WTC11 (cell line): Measurements from ENCODE around the gene FOXN3. TPM values are rescaled to one million over a fixed set of nuclear protein-coding genes. Genes with fewer than 3 reads are reported as not detected.
A peak's percentile ranks its signal among the peaks of the same experiment; 100 is the strongest.

Source experiments
- ATAC-seq: fragments of 200-7000 bp; cut with Tn5 transposase; 2 replicates; pipeline ENCODE4 v1.10.0; 2021; ENCODE audit warnings: mild to moderate bottlenecking, moderate library complexity
- CTCF ChIA-PET: fragments of 300-600 bp; sonication (Branson Sonifier 250); formaldehyde crosslinking; loops from one replicate; lab custom pipeline; 2021; ENCODE audit warnings: antibody characterized with exemption; lab: Charles Lee
- POLR2A ChIA-PET: fragments of 350-600 bp; sonication (Branson Sonifier 250); formaldehyde crosslinking; loops from one replicate; lab custom pipeline; 2021; ENCODE audit warnings: antibody characterized with exemption; lab: Charles Lee
- DNase-seq: peaks from one replicate; pipeline ENCODE4 v3.0.0; 2021; ENCODE audit warnings: low spot score
- H3K27ac Mint-ChIP-seq: 2 replicates; pipeline ENCODE4 v1.8.0; 2021; ENCODE audit warnings: mixed read lengths
- H3K27me3 Mint-ChIP-seq: 2 replicates; pipeline ENCODE4 v1.8.0; 2021; ENCODE audit warnings: low read depth, mild to moderate bottlenecking, moderate library complexity, mixed read lengths
- H3K36me3 Mint-ChIP-seq: 2 replicates; pipeline ENCODE4 v1.8.0; 2021; ENCODE audit warnings: mixed read lengths
- H3K4me1 Mint-ChIP-seq: 2 replicates; pipeline ENCODE4 v1.8.0; 2022; ENCODE audit warnings: mixed read lengths
- H3K4me3 Mint-ChIP-seq: 2 replicates; pipeline ENCODE4 v1.8.0; 2021; ENCODE audit warnings: mild to moderate bottlenecking, moderate library complexity, mixed read lengths
- H3K9me3 Mint-ChIP-seq: 2 replicates; pipeline ENCODE4 v1.8.0; 2021; ENCODE audit warnings: mixed read lengths
- ATF1 ChIP-seq: sonication (generic); formaldehyde crosslinking; IDR thresholded peaks from 2 replicates; pipeline ENCODE4 v1.8.1; 2023; ENCODE audit warnings: mild to moderate bottlenecking, moderate library complexity, missing genetic modification reagents
- CBFB ChIP-seq: sonication (generic); formaldehyde crosslinking; IDR thresholded peaks from 2 replicates; pipeline ENCODE4 v1.8.1; 2022; ENCODE audit warnings: mild to moderate bottlenecking, low read depth, missing genetic modification reagents
- CREB1 ChIP-seq: sonication (generic); formaldehyde crosslinking; IDR thresholded peaks from 2 replicates; pipeline ENCODE4 v1.8.0; 2023; ENCODE audit warnings: mild to moderate bottlenecking, missing genetic modification reagents
- CREM ChIP-seq: sonication (generic); formaldehyde crosslinking; IDR thresholded peaks from 2 replicates; pipeline ENCODE4 v1.8.1; 2022; ENCODE audit warnings: mild to moderate bottlenecking, missing genetic modification reagents, moderate library complexity
- ESRRA ChIP-seq: sonication (generic); formaldehyde crosslinking; IDR thresholded peaks from 2 replicates; pipeline ENCODE4 v1.8.1; 2022; ENCODE audit warnings: mild to moderate bottlenecking, missing genetic modification reagents, borderline replicate concordance
- GTF2I ChIP-seq: fragments of 250-450 bp; sonication (Bioruptor Pico); conservative IDR thresholded peaks from 2 replicates; pipeline ENCODE4 v1.4.0; 2021; ENCODE audit warnings: mild to moderate bottlenecking
- MAX ChIP-seq: sonication (generic); formaldehyde crosslinking; IDR thresholded peaks from 2 replicates; pipeline ENCODE4 v1.8.0; 2022; ENCODE audit warnings: mild to moderate bottlenecking, missing genetic modification reagents
- MXD4 ChIP-seq: fragments of 250-450 bp; sonication (Bioruptor Pico); IDR thresholded peaks from 2 replicates; pipeline ENCODE4 v1.8.0; 2021; ENCODE audit warnings: mild to moderate bottlenecking, moderate library complexity, borderline replicate concordance
- NFATC4 ChIP-seq: fragments of 250-450 bp; sonication (Bioruptor Pico); IDR thresholded peaks from 2 replicates; pipeline ENCODE4 v1.9.0; 2021; ENCODE audit warnings: mild to moderate bottlenecking
- NR1H2 ChIP-seq: sonication (generic); formaldehyde crosslinking; IDR thresholded peaks from 2 replicates; pipeline ENCODE4 v1.9.0; 2021; ENCODE audit warnings: mild to moderate bottlenecking, moderate library complexity, missing genetic modification reagents
- NR3C1 ChIP-seq: sonication (generic); formaldehyde crosslinking; conservative IDR thresholded peaks from 2 replicates; pipeline ENCODE4 v1.8.1; 2023; ENCODE audit warnings: low read depth, mild to moderate bottlenecking, missing genetic modification reagents
- RORB ChIP-seq: fragments of 250-450 bp; sonication (Bioruptor Pico); IDR thresholded peaks from 2 replicates; pipeline ENCODE4 v1.9.0; 2021; ENCODE audit warnings: mild to moderate bottlenecking
- SMAD3 ChIP-seq: sonication (generic); formaldehyde crosslinking; IDR thresholded peaks from 2 replicates; pipeline ENCODE4 v1.8.0; 2022; ENCODE audit warnings: missing genetic modification reagents, mild to moderate bottlenecking, borderline replicate concordance
- TEAD1 ChIP-seq: sonication (generic); formaldehyde crosslinking; IDR thresholded peaks from 2 replicates; pipeline ENCODE4 v1.8.0; 2022; ENCODE audit warnings: mild to moderate bottlenecking, missing genetic modification reagents
- ZNF138 ChIP-seq: sonication (generic); formaldehyde crosslinking; conservative IDR thresholded peaks from 2 replicates; pipeline ENCODE4 v1.8.1; 2022; ENCODE audit warnings: mild to moderate bottlenecking, moderate library complexity, missing genetic modification reagents
- ZNF263 ChIP-seq: sonication (generic); formaldehyde crosslinking; IDR thresholded peaks from 2 replicates; pipeline ENCODE4 v1.8.1; 2022; ENCODE audit warnings: low read depth, mild to moderate bottlenecking, moderate library complexity, missing genetic modification reagents
- ZNF317 ChIP-seq: sonication (generic); formaldehyde crosslinking; IDR thresholded peaks from 2 replicates; pipeline ENCODE4 v1.8.1; 2023; ENCODE audit warnings: low read depth, mild to moderate bottlenecking, moderate library complexity, missing genetic modification reagents, borderline replicate concordance
- ZNF416 ChIP-seq: fragments of 250-450 bp; sonication (Bioruptor Pico); IDR thresholded peaks from 2 replicates; pipeline ENCODE4 v1.9.0; 2021; ENCODE audit warnings: mild to moderate bottlenecking, inconsistent platforms
- ZNF423 ChIP-seq: fragments of 250-450 bp; sonication (Bioruptor Pico); IDR thresholded peaks from 2 replicates; pipeline ENCODE4 v2.1.2; 2022; ENCODE audit warnings: mild to moderate bottlenecking, moderate library complexity
- ZNF512 ChIP-seq: sonication (generic); formaldehyde crosslinking; IDR thresholded peaks from 2 replicates; pipeline ENCODE4 v1.8.1; 2022; ENCODE audit warnings: missing genetic modification reagents, borderline replicate concordance
- ZNF671 ChIP-seq: fragments of 250-450 bp; sonication (Bioruptor Pico); IDR thresholded peaks from 2 replicates; pipeline ENCODE4 v1.8.0; 2021; ENCODE audit warnings: mild to moderate bottlenecking
- total RNA-seq: library from RNA; stranded (reverse); gene quantifications from 3 replicates; pipeline ENCODE4 v1.2.3, GENCODE V29; 2021
- TF ChIP-seq, protein P1 (sequence below): sonication (generic); formaldehyde crosslinking; IDR thresholded peaks from 2 replicates; pipeline ENCODE4 v1.8.0; 2022; ENCODE audit warnings: mild to moderate bottlenecking, missing genetic modification reagents
- TF ChIP-seq, protein P2 (sequence below): sonication (generic); formaldehyde crosslinking; IDR thresholded peaks from 2 replicates; pipeline ENCODE4 v1.8.1; 2022; ENCODE audit warnings: mild to moderate bottlenecking, missing genetic modification reagents, moderate library complexity, borderline replicate concordance
- TF ChIP-seq, protein P3 (sequence below): sonication (generic); formaldehyde crosslinking; conservative IDR thresholded peaks from 2 replicates; pipeline ENCODE4 v1.8.1; 2022; ENCODE audit warnings: mild to moderate bottlenecking, missing genetic modification reagents
- TF ChIP-seq, protein P4 (sequence below): sonication (generic); formaldehyde crosslinking; IDR thresholded peaks from 2 replicates; pipeline ENCODE4 v1.8.1; 2023; ENCODE audit warnings: mild to moderate bottlenecking, moderate library complexity, missing genetic modification reagents

The FOXN3 gene
- total RNA-seq, 1 experiment from 2014 or later, result 170 TPM

DNA sequence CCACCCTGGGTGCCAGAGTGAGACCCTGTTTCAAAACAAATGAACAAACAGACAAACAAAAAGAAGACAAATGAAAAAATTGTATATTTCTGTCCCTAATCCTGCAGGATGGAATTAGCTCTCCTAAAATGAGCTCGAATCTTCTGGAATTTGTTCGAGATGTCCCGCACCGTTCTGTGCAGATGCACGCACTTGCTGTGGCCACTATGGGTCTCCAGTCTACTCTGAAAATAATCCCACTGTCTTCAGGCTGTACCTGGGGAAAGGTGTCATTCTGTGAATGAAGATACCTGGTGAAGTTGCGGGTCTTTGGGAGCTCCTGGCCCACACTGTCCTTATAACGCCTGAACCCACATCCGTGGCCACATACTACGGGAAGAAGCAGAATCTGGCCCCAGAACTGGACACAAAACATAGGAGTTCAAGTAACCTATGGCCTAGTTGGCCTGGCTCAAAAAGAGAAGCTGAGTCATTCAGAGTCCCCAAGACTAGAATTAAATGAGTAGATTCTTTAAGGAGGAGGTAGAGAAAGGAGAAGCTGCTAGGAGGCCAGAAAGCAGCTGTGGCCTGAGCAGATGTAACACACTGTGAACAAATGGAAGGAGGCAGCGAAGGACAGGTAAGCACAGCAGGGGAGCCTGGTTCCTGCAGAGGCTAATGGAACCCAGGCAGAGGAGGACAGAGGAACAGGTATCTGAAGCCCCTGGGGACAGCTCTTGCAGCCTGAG lies 108.6 kb downstream of the FOXN3 start:
- peaks cover 8% of the 10 kb centered on the region for H3K36me3 Mint-ChIP-seq
- peak overlapping the region; percentile 64 for H3K27ac Mint-ChIP-seq
- DNase-seq, result no peak
- H3K4me1 Mint-ChIP-seq, result peaks cover 80% of the 10 kb centered on the region
- ATAC-seq, result peak; percentile 15
- H3K9me3 Mint-ChIP-seq, result no peaks in the 10 kb centered on the region
- ChIA-PET POLR2A (no interaction called here), CTCF (interaction anchor here (1.2 kb wide), 1 partner anchor 56 kb away, joined by 5 read pairs; no protein-coding TSS in a partner anchor)
- no peaks in the 10 kb centered on the region for H3K27me3 Mint-ChIP-seq
- no peak for TF ChIP-seq NFATC4
- TF ChIP-seq ZNF423 (CRISPR knock-in tag), result peak; percentile 59; the same call in 1 of the 2 replicates
- H3K4me3 Mint-ChIP-seq, result no peak overlapping the region

DNA sequence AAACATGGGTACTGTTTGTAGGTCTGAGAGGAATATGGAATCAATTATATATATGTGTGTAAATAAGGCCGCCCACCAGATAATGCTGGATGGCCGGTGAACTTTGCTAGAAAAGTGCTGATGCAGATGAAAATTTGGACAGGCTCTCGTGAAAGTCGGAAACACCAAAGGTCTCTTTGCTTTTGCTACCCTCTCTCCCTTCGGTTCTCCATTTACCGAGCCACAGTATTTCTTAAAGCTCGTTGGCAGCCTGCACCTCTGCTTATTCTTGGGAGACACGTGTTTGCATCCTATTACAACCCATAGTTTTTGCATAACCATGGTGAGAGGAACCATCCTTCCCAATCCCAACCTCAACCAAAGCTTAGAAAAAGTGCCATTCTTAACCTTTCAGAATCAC lies 109.6 kb downstream of the FOXN3 start:
- DNase-seq, result no peak
- ATAC-seq, result no peak
- Mint-ChIP-seq H3K4me3 (no peak overlapping the region), H3K4me1 (peaks cover 87% of the 10 kb centered on the region), H3K27me3 (no peaks in the 10 kb centered on the region), H3K27ac (peak overlapping the region; percentile 64), H3K36me3 (peaks cover 10% of the 10 kb centered on the region), H3K9me3 (no peaks in the 10 kb centered on the region)
- no peak for TF ChIP-seq ZNF416
- no peak for TF ChIP-seq CBFB
- TF ChIP-seq CREM (CRISPR knock-in tag), result no peak
- TF ChIP-seq ATF1, result no peak
- no peak for TF ChIP-seq NR3C1 (CRISPR knock-in tag)
- no peak for TF ChIP-seq ESRRA (CRISPR knock-in tag)
- TF ChIP-seq ZNF138, result no peak
- no peak for TF ChIP-seq RORB (CRISPR knock-in tag)
- no peak for TF ChIP-seq ZNF317 (CRISPR knock-in tag)
- TF ChIP-seq, protein P1, sequence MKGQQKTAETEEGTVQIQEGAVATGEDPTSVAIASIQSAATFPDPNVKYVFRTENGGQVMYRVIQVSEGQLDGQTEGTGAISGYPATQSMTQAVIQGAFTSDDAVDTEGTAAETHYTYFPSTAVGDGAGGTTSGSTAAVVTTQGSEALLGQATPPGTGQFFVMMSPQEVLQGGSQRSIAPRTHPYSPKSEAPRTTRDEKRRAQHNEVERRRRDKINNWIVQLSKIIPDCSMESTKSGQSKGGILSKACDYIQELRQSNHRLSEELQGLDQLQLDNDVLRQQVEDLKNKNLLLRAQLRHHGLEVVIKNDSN (CRISPR knock-in tag), result no peak
- TF ChIP-seq GTF2I (CRISPR knock-in tag), result no peak
- no peak for TF ChIP-seq NR1H2
- TF ChIP-seq NFATC4, result no peak
- TF ChIP-seq SMAD3, result no peak
- TF ChIP-seq ZNF263 (CRISPR knock-in tag), result no peak
- CTCF ChIA-PET, result no interaction called here
- POLR2A ChIA-PET, result no interaction called here

DNA sequence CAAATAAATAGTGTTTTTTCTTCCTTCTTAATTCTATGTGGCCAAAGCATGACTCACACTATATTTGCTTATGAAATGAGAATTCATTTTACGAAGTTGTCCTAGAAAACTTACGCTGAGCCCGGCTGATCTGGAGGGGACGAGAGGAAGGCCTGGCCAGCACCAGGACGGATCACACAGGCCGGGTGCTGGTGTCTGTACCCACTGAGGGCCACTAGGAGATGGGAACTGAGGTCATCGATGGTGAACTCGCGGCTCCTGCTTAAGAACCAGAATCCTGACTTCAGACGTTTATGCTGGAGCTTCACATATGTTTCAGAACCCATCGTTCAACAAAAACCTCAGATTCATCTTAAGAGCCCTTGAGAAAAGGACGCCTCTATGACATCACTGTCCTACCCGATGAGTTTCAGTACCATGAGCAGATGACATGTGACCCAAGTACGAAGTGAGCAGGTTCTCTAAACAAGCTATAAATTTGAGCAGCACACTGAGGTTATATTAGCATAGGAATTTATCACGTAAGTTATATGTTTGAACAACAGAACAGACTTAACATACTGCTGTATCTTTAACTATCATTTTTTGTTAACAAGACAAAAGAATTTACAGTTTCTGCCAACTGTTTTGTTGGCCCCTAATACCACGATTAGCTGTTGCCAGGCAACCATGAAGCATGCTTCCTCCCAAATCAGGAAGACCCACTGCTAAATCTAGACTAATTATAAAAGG lies 111.9 kb downstream of the FOXN3 start:
- no peak for DNase-seq
- ChIA-PET CTCF (interaction anchor here (0.8 to 0.9 kb wide), 2 partner anchors 9 to 24 kb away, joined by 3 to 4 read pairs; no protein-coding TSS in a partner anchor), POLR2A (interaction anchor here (1.0 kb wide), 1 partner anchor 8 kb away, joined by 3 read pairs; no protein-coding TSS in a partner anchor)
- Mint-ChIP-seq H3K27me3 (no peaks in the 10 kb centered on the region), H3K27ac (peak overlapping the region; percentile 98), H3K4me3 (no peak overlapping the region; the same call in 1 of the 2 replicates), H3K4me1 (peaks cover 85% of the 10 kb centered on the region), H3K36me3 (peaks cover 18% of the 10 kb centered on the region), H3K9me3 (no peaks in the 10 kb centered on the region)
- ATAC-seq, result peak; percentile 22; the same call in 1 of the 2 replicates
- no peak for TF ChIP-seq NR3C1 (CRISPR knock-in tag)
- no peak for TF ChIP-seq TEAD1
- TF ChIP-seq ZNF512 (CRISPR knock-in tag), result no peak
- TF ChIP-seq ZNF671, result no peak
- TF ChIP-seq ESRRA (CRISPR knock-in tag), result no peak
- TF ChIP-seq CREB1 (CRISPR knock-in tag), result no peak
- TF ChIP-seq MAX (CRISPR knock-in tag), result no peak
- TF ChIP-seq, protein P2, sequence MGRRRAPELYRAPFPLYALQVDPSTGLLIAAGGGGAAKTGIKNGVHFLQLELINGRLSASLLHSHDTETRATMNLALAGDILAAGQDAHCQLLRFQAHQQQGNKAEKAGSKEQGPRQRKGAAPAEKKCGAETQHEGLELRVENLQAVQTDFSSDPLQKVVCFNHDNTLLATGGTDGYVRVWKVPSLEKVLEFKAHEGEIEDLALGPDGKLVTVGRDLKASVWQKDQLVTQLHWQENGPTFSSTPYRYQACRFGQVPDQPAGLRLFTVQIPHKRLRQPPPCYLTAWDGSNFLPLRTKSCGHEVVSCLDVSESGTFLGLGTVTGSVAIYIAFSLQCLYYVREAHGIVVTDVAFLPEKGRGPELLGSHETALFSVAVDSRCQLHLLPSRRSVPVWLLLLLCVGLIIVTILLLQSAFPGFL (CRISPR knock-in tag), result no peak
- no peak for TF ChIP-seq ZNF416
- TF ChIP-seq MXD4 (CRISPR knock-in tag), result no peak
- TF ChIP-seq, protein P3, sequence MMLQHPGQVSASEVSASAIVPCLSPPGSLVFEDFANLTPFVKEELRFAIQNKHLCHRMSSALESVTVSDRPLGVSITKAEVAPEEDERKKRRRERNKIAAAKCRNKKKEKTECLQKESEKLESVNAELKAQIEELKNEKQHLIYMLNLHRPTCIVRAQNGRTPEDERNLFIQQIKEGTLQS (CRISPR knock-in tag), result no peak
- TF ChIP-seq, protein P4, sequence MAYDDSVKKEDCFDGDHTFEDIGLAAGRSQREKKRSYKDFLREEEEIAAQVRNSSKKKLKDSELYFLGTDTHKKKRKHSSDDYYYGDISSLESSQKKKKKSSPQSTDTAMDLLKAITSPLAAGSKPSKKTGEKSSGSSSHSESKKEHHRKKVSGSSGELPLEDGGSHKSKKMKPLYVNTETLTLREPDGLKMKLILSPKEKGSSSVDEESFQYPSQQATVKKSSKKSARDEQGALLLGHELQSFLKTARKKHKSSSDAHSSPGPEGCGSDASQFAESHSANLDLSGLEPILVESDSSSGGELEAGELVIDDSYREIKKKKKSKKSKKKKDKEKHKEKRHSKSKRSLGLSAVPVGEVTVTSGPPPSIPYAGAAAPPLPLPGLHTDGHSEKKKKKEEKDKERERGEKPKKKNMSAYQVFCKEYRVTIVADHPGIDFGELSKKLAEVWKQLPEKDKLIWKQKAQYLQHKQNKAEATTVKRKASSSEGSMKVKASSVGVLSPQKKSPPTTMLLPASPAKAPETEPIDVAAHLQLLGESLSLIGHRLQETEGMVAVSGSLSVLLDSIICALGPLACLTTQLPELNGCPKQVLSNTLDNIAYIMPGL (CRISPR knock-in tag), result no peak
